GM19193 (cell line): ENCODE results near the gene LSM3.

Source experiments
- POLR2A ChIP-seq: IDR thresholded peaks from 4 replicates; pipeline ENCODE4 v1.6.1; 2011; ENCODE audit not compliant: insufficient read depth, insufficient read length; ENCODE audit errors: extremely low read depth

Gene LSM3

DNA sequence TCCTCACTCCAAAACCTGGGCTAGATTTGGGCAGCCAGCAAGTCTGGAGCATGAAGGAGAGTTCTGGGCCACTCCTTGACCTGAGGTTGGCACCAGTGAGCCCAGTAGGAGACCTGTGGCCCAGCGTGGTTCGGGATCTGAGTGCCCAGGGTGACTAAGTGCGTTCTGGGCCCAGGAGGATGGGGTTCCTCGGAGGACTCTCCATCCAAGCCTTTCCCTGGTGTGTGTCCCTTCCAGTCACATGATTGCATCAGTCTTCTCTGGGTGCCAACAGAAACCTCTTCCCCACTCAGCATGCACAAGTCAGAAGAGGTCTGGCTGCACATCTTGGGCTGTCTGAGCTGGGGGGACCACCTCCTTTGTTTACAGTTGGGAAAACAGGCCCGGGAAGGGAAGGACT lies 38.8 kb upstream of the LSM3 start:
- no peak for TF ChIP-seq POLR2A

- no peak for TF ChIP-seq POLR2A
Observed at GRCh38 chr3:14140668-14141067, 37.9 kb upstream of the LSM3 start.

DNA sequence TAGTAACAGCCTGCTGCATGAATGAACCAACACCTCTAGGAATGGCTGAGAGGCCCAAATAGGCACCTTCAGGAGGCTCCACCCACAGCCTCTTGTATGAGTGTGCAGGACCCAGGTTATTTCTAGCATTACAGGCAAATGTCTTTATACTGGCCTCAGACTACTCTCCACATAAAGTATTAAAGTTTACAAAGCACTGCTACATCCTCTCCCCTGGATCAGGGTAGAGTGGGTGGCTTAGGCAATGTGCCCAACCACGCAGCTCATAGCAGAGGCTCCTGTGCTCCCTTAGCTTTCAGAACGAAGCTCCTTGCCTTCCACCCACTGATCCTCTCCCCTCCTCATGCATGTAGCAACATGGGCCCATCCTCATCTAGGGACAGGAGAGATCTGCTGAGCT lies 37.5 kb upstream of the LSM3 start:
- TF ChIP-seq POLR2A = no peak

DNA sequence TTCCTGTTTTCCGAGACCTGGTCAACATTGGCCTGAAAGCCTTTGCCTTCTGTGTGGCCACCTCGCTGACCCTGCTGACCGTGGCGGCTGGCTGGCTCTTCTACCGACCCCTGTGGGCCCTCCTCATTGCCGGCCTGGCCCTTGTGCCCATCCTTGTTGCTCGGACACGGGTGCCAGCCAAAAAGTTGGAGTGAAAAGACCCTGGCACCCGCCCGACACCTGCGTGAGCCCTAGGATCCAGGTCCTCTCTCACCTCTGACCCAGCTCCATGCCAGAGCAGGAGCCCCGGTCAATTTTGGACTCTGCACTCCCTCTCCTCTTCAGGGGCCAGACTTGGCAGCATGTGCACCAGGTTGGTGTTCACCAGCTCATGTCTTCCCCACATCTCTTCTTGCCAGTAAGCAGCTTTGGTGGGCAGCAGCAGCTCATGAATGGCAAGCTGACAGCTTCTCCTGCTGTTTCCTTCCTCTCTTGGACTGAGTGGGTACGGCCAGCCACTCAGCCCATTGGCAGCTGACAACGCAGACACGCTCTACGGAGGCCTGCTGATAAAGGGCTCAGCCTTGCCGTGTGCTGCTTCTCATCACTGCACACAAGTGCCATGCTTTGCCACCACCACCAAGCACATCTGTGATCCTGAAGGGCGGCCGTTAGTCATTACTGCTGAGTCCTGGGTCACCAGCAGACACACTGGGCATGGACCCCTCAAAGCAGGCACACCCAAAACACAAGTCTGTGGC lies 36.8 kb upstream of the LSM3 start:
- TF ChIP-seq POLR2A = no peak

DNA sequence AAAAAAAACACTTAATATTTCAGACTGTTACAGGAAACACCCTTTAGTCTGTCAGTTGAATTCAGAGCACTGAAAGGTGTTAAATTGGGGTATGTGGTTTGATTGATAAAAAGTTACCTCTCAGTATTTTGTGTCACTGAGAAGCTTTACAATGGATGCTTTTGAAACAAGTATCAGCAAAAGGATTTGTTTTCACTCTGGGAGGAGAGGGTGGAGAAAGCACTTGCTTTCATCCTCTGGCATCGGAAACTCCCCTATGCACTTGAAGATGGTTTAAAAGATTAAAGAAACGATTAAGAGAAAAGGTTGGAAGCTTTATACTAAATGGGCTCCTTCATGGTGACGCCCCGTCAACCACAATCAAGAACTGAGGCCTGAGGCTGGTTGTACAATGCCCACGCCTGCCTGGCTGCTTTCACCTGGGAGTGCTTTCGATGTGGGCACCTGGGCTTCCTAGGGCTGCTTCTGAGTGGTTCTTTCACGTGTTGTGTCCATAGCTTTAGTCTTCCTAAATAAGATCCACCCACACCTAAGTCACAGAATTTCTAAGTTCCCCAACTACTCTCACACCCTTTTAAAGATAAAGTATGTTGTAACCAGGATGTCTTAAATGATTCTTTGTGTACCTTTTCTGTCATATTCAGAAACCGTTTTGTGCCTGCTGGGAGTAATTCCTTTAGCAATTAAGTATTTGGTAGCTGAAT lies 35.9 kb upstream of the LSM3 start:
- TF ChIP-seq POLR2A = no peak

DNA sequence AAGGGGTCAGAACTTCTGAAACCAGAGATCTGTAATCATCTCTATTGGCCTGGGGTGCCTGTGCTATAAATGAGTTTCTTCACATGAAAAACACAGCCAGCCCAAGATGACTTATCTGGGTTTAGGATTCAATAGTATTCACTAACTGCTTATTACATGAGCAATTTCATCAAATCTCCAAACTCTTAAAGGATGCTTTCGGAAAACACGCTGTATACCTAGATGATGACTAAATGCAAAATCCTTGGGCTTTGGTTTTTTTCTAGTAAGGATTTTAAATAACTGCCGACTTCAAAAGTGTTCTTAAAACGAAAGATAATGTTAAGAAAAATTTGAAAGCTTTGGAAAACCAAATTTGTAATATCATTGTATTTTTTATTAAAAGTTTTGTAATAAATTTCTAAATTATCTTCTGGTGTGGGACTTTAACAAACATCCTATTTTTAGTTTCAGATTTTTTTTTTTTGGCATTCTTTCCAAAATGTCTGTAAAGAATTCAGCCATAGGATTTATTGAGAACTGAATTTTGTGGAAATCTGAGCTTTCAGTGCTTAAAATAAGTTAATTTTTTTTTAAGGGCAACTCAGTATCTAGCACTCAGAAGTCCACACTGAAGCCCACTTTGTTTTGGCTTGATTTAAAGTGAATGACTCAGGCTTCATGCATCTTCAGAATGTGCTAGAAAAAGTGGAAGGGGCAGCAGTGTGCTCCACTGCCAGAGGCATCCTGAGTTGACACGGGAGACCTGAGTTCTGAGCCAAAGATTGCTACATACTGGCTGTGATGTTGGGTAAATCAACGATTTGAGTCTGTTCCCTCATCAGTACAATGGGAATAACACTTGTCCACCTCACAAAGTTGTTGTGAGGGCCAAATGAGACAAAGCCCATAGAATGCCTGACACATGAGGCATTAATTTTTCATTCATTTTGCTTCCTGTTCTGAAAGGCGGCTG lies 35.1 kb upstream of the LSM3 start:
- no peak for TF ChIP-seq POLR2A

- no peak for TF ChIP-seq POLR2A
Observed at GRCh38 chr3:14144423-14145075, 34.1 kb upstream of the LSM3 start.

DNA sequence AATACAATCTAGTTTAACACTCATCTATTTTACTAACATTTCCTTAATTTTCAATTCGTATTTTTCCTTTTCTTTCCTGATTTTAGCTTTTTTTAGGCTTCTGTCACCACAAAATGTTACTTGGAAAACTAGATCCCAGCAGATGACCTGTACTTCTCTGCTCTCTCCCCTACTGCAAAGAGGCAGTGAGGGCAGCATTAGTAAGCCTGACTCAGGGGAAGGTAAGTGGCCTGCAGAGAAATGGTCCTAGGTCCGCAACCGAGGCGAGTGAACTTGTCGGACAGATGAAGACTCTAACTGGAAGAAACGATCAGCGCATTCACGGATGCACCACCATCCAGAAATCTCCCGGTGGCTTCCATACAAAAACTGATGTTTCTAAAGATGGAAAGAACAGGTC lies 33.4 kb upstream of the LSM3 start:
- TF ChIP-seq POLR2A = no peak

- TF ChIP-seq POLR2A = no peak
Observed at GRCh38 chr3:14145670-14146380, 32.8 kb upstream of the LSM3 start.

GRCh38 chr3:14146381-14147065 lies 32.1 kb upstream of the LSM3 start:
- no peak for TF ChIP-seq POLR2A

DNA sequence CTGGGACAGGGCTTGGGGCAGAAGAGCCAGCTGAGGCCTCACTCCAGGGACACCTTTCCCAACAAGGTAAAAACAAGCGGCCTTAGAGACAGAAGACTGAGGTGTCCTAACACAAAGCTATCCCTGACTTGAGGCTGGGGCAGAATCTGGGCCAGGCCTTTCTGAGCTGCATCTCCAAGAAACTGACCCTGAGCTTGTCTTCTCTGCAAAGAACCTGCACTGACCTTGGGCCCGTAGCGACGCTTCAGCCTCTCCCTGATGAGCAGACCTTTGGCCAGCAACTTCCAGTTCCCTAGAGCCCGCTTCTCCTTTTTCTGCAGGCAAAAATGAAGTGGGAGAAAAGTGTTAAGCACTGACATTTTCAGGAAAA lies 31.6 kb upstream of the LSM3 start:
- no peak for TF ChIP-seq POLR2A

- TF ChIP-seq POLR2A = no peak
Observed at GRCh38 chr3:14147617-14148016, 31.0 kb upstream of the LSM3 start.

- no peak for TF ChIP-seq POLR2A
Observed at GRCh38 chr3:14148041-14148985, 30.3 kb upstream of the LSM3 start.
